Stimulated activated CD8-positive, alpha-beta memory T cell treated with anti-CD3 and anti-CD28 coated beads, Interleukin-7, amount 100 ng/mL, for 4 hours (primary cell): ENCODE data around the gene PRR5L.

Source experiments
- DNase-seq, 2 donors: peaks; one replicate each; pipeline ENCODE4 v3.0.0-alpha.2; 2020; ENCODE audit warnings: low read depth in 2 of 2

Gene PRR5L, protein sequence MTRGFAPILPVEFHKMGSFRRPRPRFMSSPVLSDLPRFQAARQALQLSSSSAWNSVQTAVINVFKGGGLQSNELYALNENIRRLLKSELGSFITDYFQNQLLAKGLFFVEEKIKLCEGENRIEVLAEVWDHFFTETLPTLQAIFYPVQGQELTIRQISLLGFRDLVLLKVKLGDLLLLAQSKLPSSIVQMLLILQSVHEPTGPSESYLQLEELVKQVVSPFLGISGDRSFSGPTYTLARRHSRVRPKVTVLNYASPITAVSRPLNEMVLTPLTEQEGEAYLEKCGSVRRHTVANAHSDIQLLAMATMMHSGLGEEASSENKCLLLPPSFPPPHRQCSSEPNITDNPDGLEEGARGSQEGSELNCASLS

GRCh38 chr11:36295926-36296325 lies at the start of gene PRR5L:
Gene PRR5L, plus strand, starts transcription at chr11:36296288. Its CDS starts 104,834 bp downstream, at chr11:36401122.
- DNase-seq: no peak

DNA sequence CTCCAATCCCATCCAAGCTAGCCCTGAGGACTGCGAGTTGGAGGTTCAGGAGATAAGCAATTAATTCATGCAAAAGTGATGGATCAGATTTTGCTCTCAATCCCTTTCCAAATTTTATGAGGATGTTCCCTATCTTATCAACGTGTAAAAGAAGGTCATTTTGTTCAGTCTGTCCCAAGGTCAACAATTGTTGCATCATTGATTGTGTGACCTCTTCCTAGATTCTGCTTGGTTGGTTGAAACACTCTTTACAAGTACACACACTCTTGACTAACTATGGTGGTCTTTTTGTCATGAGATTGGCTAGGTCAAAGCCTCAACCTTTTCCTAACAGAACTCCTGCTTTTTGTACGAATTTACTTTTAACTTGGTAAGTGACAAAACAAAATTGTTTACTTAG lies 48.6 kb upstream of the PRR5L start:
- no peak for DNase-seq

DNA sequence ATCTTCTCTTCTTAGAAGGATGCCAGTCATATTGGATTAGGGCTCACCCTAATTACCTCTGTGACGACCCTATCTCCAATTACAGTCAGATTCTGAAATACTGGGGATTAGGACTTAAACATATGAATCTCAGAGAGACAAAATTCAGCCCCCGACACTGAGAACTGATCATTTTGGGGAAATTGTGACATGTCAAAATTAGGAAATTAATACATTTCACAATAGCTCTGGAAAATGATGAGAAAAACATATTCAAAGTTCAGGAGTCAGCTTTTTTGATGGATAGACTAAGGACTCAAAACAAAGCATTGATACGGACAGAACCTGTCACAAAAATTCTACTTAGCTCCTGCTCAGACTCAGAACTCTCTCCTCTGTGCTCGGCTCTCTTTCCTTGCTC lies 47.7 kb upstream of the PRR5L start:
- DNase-seq: no peak

- DNase-seq: no peak
Measured at GRCh38 chr11:36249246-36249645, 46.8 kb upstream of the PRR5L start.

DNA sequence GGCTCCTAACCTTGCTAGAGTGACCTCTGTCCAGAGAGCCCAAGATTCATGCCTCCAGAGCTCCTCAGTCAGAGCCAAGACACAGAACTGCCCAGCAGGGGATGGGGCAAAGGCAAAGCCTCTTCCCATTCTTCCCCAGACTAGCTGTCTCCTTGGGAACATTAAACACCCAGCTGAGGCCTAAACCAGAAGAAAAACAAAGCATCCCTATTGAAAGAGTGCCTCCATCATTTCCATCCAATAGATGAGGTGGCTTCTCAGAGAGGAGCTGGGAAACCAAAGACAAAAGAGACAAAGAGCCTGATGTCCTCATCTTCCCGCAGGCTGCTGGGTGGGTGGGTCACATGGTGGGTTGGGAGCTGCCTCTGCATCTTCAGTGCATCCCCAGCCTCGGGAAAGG lies 44.3 kb upstream of the PRR5L start:
- DNase-seq: no peak

DNA sequence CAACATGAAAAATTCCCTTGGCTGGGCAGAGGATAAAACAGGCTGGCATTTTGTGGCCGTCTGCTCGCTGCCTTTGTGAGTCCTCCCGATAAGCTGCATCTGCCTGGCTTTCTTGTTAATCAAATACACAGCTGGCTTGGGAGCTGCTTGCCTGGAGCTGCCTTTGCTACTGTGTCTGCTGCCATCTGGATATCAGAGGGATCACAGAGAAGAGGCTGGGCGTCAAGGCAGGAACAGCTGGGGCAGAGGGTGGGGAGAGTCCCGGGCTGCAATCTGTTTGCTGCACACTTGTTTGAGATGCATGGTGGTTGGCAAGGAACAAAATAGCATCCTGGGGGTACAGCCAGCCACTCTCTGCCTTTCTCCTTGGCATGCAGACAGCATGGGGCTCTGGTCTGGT lies 42.9 kb upstream of the PRR5L start:
- no peak for DNase-seq

GRCh38 chr11:36254713-36255112 lies 41.4 kb upstream of the PRR5L start:
- no peak for DNase-seq

DNA sequence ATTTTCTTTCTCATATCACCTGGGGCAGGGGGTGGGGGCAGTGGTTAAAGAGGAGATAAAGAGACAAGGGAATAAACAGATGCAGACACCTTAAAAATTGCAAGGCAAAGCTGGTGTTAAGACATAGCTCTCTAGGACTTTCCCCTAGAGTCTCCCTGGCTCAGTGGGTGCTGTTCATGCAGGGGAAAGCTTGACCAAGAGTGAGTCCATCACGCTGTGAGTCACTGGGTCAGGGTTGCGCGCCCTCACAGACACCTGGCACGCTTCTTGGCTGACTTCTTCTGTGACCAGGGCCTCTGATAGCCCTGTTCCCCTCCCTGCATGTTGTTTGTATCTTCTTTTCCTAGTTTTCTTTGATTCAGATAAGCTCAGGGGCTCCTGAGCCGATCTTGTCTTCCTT lies 38.7 kb upstream of the PRR5L start:
- no peak for DNase-seq

DNA sequence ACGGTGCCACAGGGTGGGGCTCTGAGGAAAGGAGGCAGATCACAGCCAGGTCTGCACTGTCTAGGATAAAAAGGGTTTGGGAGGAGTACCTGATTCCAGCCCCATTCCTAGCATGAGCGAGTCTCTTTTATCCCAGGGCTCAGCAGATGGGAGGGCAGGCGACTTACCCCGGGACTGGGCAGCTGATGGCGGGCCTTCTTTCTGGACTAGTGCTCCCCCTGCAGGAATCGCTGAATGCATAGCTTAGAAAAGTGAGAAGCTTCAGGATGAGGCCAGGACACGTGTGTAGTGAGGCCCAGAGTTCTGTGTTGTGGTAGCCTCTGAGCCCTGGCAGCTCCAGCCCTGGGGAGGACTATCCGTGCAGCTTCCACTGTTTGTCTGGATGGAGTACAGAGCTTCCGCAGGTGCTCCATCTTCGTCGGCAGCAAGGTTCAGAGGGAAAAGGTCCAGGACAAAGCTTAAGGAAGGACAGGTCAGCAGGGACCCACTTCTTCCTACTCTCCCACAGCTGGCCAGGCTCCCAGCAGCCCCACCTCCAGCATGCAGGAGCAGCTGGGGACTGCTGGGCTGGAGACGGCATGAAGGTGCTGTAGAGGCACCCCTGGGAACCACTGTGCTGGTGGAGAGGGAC lies 37.2 kb upstream of the PRR5L start:
- DNase-seq: no peak

DNA sequence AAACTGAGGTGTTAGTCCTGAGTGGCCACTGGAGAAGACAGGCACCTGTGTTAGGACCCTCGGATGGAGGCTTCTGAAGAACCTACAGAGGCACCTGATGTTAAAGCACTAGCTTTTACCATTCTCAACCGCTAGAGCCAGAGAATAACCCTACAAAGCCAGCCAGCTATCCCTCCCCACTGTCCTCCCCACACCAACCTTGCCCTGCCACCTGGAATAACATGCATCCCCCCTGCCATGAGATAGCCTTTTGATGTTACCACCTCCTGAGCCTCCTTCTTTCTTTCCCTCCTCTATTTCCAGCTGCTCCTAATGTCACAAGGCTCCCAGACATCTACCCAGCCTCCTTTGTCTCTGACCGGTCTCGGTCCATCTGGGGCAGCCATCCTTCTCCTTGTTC lies 35.0 kb upstream of the PRR5L start:
- no peak for DNase-seq

DNA sequence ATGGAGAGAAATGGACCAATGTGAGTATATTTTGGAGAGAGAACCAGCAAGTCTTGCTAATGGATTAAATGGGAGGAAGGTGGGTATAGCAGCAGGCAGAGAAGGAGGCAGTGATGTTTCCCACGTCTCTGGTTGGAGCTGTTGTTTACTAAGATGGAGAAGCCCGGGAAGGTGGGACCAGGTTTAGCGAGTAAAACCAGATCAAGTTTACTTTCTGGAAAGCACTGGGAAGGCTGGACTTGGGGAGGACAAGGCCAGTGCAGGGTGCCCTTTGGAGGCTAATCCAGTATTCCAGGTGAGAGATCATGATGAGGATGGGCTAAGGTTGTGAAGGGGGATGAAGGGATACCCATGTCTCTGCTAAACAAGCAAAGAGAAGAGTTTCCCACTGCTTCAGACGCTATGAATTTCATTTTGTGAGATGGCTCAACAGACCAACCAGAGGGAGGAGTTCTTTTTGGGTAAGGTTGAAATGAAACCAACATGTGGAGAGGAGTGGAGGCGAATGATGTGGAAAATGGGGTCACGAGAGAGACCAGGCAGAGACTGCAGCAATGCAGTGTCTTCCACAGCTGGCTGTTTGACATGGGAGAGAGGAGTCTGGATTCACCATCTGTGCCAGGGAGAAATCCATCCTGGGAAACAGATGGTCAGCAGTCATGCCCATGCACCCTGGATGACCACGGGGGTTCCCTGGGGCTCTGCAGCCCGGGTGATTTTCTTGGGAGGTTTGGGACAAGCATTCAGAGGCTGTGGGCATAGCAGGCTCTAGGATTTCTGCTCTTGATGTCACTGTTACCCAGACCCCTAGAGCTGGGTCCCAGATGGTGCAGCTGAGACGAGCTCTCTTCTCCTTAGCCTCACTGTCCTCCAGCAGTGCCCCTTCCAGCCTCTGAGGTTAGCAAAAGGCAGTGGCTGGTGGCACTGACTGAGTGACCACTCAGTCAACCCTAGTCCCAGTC lies 31.8 kb upstream of the PRR5L start:
- DNase-seq: no peak

GRCh38 chr11:36264973-36265344 lies 31.1 kb upstream of the PRR5L start:
- no peak for DNase-seq

DNA sequence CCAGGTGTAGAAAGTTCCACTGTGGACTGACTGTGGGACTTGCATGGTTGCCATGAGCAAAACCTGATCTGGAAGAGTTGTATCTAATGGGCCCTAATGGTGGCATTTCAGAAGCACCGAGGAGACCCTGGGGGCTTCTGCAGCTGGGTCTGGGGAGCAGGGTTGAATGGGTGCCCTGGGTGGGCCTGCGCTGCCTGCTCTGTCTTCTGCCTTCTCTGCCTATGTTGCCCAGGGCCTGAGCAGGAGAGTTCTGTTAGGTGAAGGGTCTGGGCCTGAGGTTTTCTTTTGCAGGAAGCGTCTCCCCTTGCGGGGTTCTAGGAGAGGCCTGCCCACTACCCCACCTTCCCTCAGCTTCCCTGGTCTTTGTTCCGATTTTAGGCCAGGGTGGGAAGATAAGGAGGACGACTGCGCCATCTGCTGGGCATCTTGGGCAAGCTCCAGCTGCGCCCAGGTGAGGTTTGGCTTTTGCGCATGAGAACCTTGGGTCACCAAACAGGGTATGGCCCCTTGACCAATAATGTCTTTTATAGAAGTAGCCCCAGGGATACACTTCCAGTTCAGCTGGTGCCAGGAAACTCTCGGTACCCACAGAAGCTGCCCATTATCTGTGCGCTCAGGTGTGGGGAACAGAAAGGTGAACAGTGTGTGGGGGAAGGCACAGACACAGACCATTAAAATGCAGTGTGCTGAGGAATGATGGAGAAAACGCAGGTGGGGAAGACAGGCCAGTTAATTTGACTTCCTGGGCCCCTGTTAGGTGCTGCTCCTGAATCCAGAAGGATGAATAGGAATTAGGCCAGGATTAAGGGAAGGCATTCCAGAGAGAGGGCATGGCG lies 30.1 kb upstream of the PRR5L start:
- DNase-seq: peak in 1 of 2 donors; percentile 5

- DNase-seq: no peak
Measured at GRCh38 chr11:36266767-36267166, 29.3 kb upstream of the PRR5L start.

DNA sequence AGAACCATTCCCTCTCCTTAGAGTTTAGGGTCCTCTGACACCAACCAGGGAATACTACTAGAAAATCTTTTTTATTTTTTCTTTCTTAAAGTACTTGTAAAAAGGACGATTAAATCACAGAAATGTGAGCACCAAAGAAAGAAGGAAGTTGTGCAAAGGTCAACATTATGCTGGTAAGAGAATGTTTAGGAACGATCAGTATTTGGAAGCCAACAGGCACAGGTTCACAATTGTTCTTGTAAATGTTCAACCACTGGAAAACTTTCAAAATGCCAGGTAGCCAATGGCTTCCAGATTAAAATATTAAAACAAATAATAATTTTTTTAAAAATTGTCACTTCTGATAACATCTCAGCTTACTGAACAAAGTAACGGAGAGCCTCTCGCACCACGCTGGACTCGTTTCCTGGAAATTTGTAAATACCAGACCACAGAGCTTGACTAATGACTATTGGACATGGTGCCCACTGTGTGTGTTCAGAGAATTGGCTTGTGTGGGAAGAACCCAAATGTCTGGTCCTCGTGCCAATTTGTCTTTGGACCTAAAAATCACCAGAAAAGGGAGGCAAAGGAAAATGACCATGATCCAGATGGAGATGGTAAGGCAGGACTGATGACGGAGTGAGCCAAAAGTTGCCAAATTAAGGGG lies 27.6 kb upstream of the PRR5L start:
- DNase-seq: no peak

DNA sequence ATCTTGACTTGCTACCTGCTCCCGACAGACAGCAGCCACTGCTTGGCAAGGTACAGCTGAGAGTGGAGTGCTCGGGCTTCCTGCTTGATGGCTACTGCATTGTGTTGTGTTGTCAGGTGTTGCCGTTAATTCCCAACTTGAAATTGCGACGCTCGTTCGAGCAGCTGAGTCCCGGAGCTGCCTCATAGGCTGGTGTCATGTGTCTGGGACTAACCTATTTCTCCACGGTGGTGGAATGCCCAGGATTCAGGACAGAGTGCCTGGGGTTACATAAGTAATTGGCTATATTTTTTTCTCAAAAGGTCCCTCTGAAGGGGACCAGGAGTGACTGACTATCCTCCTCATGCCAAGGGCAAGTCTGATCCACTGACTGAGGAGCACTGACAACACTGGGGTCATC lies 25.4 kb upstream of the PRR5L start:
- no peak for DNase-seq

DNA sequence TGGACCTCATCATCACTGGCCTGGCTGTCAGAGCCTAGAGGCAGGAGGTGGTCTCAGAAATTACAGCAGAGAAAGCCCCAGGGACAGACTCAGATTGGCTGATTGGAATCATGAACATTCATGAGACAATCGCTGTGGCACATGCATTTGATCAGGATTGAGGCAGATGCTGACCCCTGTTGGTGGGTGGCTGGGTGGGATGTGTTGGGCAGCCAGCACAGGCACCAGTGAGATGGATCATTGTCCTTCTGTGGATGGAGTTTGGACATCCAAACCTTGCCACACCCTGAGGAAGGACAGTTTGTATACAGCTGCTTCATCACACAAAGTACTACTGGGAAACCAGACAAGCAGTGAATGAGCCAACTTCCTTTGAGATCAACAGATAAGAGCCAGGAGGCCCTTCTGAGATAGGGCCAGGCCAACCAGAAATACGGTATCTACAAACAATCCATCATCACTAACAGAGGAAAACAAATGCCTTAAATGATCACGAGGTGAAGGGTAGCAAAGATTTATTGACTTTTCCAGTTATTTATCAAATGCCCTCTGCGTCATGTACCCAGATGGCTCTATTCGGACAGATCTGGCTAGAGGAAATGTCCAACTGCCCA lies 24.2 kb upstream of the PRR5L start:
- DNase-seq: no peak

- DNase-seq: no peak
Measured at GRCh38 chr11:36273110-36273509, 23.0 kb upstream of the PRR5L start.

GRCh38 chr11:36274414-36274813 lies 21.7 kb upstream of the PRR5L start:
- no peak for DNase-seq

- no peak for DNase-seq
Measured at GRCh38 chr11:36278531-36279282, 17.4 kb upstream of the PRR5L start.
